Fibroblast of lung (primary cell): ENCODE measurements around the gene RFX8.

Experiments used
- CTCF ChIP-seq, 2 donors: IDR thresholded peaks in 1 of 2; conservative IDR thresholded peaks in 1 of 2; 1 replicate in 1 of 2; 2 replicates in 1 of 2; pipeline ENCODE4 v1.5.1; 2011 to 2012; ENCODE audit warnings: low read length in 2 of 2, control low read depth in 1 of 2, inconsistent platforms in 1 of 2, low read depth in 1 of 2, mild to moderate bottlenecking in 1 of 2
- EZH2 ChIP-seq: IDR thresholded peaks from 2 replicates; pipeline ENCODE4 v1.5.1; 2012; ENCODE audit warnings: low read length, control low read depth, mild to moderate bottlenecking; ENCODE audit errors: missing control alignments

DNA sequence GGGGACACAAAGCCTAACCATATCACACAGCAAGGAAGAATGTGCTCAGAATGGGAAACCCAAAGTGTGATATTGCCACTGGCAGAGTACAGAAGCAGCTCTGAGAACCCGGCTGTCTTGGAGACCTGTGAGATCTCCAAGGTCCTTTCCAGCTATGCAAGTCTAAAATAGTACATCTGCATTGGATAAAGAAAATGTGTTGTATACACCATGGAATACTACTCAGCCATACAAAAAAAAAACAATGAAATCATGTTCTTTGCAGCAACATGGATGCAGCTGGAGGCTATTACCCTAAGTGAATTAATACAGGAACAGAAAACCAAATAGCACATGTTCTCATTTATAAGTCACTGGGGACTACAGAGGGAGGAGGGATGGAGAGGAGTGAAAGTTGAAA is 36.5 kb upstream of the RFX8 start:
- TF ChIP-seq CTCF (conservative IDR thresholded peaks at IDR 0.05 in 1 of 2, IDR thresholded peaks at IDR 0.05 in 1 of 2; ENCODE audit: low read depth in 1 of 2, low read length in 2 of 2): no peak
- TF ChIP-seq EZH2: no peak
